AG09319 (cell line): Measurements from ENCODE around the gene PADI2.

Experiments
- DNase-seq: peaks from one replicate; pipeline ENCODE4 v3.0.0-alpha.2; 2010; ENCODE audit warnings: low read depth; ENCODE audit errors: extremely low read depth
- CTCF ChIP-seq: IDR thresholded peaks from 2 replicates; pipeline ENCODE4 v1.5.1; 2011; ENCODE audit warnings: low read depth, mild to moderate bottlenecking, inconsistent platforms, low read length, moderate library complexity

The PADI2 gene

GRCh38 chr1:17137441-17137840 is 18.2 kb upstream of the PADI2 start:
- DNase-seq: no peak
- no peak for TF ChIP-seq CTCF

GRCh38 chr1:17136936-17137335 is 17.7 kb upstream of the PADI2 start:
- no peak for DNase-seq
- no peak for TF ChIP-seq CTCF

- no peak for TF ChIP-seq CTCF
- no peak for DNase-seq
Measured at GRCh38 chr1:17136145-17136544, 16.9 kb upstream of the PADI2 start.

GRCh38 chr1:17135530-17135929 is 16.3 kb upstream of the PADI2 start:
- DNase-seq: no peak
- no peak for TF ChIP-seq CTCF

- no peak for TF ChIP-seq CTCF
- DNase-seq: no peak
Measured at GRCh38 chr1:17134724-17135123, 15.5 kb upstream of the PADI2 start.

- no peak for DNase-seq
- no peak for TF ChIP-seq CTCF
Measured at GRCh38 chr1:17134034-17134433, 14.8 kb upstream of the PADI2 start.

GRCh38 chr1:17130138-17130635 is 10.9 kb upstream of the PADI2 start:
- TF ChIP-seq CTCF: no peak
- DNase-seq: no peak

- DNase-seq: peak; percentile 59
- no peak for TF ChIP-seq CTCF
Measured at GRCh38 chr1:17128361-17128760, 9.1 kb upstream of the PADI2 start.
